NCI-H345 treated with DMSO at 0.1 percent for 48 hours (cell line): ENCODE measurements around the gene TBX2.

Experiments
- DNase-seq: peaks from one replicate; lab custom pipeline; 2025; ENCODE audit not compliant: unreplicated experiment; lab: John Stamatoyannopoulos, UW

TBX2 gene

DNA sequence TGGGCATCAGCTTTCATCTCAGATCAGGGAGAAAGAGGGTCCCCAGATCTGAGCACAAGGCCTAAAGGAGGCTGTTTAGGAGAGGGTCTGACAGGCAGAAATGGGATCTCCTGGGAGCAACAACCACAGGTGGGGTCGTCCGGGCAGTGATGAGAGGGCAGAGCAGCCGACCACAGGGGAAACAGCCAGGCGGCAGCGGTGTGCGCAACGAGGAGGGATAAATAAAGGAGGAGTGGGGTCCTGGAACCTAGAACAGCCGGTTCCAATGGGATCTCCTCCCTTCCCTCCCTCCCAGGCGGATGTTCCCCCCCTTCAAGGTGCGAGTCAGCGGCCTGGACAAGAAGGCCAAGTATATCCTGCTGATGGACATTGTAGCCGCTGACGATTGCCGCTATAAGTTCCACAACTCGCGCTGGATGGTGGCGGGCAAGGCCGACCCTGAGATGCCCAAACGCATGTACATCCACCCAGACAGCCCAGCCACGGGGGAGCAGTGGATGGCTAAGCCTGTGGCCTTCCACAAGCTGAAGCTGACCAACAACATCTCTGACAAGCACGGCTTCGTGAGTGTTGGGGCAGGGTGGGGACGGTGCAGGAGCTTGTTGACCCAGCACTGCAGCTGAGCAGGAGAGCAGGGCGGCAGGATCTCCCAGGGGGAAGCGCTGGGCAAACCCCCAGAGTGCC, 1.9 kb downstream of the TBX2 start:
- no peak for DNase-seq

DNA sequence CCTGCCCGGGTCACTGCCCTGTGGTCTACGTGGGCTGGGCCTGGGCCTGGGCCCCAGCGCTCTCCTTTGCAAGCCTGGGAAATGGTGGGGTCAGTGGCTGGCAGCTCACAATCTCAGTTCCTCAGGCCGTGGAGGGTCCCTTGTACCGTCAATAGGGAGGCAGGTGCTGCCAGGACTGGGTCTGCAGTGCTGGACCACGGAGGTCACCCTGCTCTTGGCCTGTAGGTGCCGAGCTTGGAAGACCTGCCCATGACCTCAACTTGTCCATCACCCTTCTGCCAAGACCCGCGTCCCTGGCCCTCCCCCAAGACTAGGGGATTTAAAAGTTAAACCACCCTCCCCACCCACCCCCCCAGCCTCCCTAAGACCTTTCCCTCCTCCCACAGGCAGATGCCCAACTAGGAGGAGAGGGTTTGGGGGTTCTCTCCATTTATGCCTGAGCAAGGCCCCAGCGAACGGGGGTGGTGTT, 2.5 kb downstream of the TBX2 start:
- DNase-seq = no peak

DNA sequence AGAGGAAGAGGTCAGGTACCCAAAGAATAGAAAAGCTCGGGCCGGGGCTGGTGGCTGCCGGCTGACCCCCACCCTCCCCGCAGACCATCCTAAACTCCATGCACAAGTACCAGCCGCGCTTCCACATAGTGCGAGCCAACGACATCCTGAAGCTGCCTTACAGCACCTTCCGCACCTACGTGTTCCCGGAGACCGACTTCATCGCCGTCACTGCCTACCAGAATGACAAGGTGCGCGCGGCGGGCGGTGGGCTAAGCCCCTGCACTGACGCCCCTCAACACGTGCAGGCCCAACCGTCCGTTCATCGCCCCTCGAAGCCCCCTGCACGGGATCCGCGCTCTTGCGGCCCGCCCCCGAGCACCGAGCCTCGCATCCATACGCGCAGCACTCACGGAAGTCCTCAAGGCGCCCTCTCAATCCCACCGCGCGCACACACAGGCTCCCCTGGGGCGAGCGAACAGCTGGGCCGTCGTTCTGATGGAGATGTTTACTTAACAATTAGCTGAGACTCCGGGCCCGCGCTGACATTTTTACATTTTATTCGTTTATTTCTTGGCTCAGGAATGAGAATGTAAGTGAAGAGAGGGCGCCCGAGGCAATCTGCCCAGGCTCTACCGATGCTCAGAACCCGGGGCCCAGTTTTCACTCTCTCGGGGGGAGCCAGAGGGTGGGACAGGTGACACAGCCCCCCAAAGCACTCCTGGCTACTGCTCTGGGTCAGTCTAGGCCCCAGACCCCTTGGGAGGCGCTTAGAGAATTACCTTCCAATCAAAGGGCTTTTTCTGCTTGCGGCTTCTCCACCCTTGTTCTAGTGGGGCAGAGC, 3.5 kb downstream of the TBX2 start:
- DNase-seq = peak; percentile 58

DNA sequence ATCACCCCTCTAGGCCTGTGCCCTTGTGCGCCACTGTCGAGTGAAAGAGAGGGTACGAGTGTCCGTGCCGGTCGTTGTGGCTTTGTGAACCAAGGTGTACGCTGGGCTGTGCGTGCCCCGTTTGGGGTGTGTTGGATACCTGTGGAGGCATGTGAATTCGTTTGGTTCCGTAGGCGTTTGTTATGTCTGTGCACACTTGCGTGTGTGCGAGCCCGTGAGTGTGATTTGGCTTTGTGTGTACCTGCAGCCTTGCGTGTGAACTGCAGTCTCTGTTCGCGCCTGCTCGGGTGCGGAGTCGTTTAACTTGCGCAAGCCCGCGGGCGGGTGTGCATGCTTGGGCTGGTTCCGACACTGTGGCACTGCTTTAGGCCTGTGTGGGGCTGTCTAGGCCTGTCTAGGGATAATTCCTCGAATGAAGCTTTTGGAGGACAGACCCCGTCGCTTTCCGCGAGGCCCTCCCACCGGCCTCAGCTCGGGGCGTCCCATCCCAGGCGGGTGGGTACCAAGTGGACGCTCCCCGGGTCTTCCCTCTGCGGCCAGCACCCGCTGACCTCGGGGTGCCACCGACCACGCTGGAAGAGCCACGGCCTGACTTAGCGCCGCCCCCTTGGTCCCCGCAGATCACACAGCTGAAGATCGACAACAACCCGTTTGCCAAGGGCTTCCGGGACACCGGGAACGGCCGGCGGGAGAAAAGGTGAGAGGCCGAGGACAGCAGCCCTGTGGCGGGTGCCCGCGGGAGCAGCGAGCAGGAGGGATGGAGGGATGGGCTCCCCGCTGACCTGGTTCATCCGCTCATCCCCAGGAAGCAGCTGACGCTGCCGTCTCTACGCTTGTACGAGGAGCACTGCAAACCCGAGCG, 4.4 kb downstream of the TBX2 start:
- DNase-seq = no peak

DNA sequence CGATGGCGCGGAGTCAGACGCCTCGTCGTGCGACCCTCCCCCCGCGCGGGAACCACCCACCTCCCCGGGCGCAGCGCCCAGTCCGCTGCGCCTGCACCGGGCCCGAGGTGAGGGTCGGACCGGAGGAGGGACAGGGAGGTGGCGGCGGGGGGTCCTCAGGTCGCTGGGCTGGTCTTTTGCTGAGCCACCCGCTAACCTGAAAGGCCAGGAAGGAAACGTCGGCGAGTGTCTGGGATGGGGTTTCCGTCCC, 4.9 kb downstream of the TBX2 start:
- DNase-seq = no peak

DNA sequence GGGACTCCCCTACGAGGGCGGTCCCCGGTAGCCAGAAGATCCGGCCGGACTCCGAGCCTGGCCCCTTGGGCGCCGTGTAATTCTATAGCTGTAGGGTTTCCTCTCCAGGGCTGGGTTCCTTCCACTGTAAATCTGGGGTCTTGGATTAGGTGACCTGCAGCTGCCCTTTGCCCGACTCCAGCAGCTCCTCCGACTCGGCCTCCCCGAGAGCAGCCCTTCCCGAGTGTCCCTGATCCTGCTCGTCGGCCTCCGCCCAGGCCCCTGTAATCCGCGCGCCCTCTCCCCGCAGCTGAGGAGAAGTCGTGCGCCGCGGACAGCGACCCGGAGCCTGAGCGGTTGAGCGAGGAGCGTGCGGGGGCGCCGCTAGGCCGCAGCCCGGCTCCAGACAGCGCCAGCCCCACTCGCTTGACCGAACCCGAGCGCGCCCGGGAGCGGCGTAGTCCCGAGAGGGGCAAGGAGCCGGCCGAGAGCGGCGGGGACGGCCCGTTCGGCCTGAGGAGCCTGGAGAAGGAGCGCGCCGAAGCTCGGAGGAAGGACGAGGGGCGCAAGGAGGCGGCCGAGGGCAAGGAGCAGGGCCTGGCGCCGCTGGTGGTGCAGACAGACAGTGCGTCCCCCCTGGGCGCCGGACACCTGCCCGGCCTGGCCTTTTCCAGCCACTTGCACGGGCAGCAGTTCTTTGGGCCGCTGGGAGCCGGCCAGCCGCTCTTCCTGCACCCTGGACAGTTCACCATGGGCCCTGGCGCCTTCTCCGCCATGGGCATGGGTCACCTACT, 5.5 kb downstream of the TBX2 start:
- DNase-seq = no peak

DNA sequence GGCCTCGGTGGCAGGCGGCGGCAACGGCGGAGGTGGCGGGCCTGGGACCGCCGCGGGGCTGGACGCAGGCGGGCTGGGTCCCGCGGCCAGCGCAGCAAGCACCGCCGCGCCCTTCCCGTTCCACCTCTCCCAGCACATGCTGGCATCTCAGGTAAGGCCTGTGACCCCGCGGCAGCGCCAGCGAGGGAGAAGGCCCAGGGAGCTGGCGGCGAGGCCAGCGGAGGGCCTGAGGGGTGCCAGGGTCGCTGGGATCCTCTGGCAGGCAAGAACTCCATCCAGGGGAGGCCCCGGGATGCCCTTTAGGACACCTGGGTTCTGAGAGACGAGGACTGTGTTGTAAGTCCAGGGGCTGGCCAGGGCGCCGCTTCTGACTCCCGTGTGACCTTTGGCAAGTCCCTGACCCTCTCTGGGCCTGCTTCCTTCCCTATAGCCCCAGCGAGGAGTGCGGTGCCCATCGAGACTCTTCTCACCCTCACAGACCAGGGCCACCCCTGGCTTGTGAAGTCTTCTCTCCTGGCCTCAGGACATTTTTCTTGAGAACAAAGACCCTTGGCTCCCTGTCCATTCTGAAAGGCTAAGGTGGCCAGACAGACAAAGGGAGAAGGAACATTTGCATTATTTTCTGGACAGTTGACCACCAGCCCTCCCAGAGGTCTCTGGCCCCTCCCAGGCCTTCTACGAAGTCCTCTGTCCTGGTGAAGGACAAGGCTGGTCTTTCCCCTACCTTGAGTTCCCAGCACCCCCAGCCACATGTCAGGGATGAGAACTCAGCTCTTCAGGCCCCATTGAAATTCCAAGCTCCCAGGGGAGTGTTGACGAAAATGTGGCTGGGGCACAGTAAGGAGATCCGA, 6.3 kb downstream of the TBX2 start:
- DNase-seq = no peak

DNA sequence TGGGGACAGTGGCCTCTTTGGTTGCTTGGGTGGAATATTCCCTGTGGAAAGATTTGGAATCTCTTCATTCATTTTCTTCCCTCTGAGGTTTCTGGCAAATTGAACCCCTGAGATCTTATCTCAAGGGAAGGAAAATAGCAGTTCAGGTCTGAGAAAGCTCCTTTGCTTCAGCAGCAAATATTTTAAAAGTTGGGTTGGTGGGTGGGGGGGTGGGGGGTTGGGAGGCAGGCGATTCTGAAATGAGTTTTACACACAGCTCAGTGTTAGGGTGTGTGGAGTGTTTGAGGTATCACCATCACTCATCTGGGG, 6.8 kb downstream of the TBX2 start:
- DNase-seq = no peak

DNA sequence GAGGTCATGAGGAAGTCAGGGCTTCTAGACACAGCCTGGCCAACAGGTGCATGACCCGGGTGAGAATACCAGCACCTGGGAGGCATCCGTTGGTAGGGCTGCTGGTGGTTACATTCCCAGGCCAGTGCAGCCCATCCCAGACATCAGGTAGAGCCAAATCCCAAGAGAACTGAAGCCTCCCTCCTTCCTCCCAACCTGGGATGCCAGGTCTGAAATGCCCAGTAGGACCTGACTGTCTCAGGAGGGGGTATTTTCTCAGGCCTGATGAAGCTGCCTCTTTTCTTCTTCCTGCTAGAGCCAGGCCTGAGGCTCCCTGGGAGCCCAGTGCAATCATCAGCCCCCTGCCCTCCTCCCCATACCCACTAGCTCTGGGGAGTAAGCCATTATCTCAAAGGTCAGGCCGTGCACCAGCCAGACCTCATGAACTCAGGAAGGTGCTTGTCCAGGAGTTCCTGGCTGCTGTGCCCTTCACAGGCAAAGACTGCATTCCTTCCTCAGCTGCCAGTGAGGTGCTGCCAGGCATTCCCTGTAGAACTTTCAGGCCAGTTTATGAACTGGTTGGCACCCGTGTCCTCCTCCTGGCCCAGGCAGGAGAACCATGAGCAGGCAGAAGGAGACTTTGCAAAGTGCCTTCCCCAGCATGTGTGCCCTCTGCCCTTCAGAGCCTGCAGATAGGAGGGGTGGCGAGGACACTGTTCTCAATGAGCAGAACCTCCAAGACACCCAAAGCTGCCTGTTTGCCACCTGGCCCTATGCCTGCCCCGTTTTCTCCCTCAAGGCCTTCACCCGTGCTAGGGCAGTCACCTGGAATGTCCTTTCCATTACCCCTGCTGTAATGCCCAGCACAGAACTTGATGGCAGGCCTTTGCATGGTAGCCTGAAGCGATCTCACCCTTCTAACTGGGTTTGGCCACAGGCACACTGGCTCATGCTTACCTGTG, 7.6 kb downstream of the TBX2 start:
- DNase-seq = no peak

DNA sequence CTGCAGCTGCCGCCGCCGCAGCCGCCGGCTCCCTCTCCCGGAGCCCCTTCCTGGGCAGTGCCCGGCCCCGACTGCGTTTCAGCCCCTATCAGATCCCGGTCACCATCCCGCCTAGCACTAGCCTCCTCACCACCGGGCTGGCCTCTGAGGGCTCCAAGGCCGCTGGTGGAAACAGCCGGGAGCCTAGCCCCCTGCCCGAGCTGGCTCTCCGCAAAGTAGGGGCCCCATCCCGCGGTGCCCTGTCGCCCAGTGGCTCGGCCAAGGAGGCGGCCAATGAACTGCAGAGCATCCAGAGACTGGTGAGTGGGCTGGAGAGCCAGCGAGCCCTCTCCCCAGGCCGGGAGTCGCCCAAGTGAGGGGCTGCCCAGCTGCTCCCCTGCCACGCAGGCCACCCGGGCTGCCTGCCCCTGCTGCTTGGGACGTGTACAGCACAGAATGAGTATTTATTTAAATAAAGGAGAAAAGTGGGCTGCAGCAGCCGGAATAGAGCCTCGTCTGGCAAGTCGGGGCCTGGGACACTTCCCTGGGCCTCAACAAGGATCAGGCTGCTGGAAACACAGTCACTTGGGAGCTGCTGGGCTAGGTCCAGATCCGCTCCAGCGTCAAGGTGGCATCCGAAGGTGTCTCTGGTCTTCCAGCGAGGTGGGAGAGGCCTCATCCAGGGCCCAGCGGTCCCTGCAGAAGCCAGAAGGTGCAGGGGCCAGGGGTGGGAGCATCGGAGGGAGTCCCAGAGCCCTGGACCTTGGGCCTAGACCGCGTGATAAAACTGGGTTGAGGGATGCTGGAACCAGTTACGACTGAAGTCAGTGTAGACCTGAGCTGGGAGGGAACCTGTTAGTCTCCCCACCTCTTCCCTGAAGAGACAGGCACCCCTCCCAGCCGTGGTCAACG, 8.8 kb downstream of the TBX2 start:
- no peak for DNase-seq

DNA sequence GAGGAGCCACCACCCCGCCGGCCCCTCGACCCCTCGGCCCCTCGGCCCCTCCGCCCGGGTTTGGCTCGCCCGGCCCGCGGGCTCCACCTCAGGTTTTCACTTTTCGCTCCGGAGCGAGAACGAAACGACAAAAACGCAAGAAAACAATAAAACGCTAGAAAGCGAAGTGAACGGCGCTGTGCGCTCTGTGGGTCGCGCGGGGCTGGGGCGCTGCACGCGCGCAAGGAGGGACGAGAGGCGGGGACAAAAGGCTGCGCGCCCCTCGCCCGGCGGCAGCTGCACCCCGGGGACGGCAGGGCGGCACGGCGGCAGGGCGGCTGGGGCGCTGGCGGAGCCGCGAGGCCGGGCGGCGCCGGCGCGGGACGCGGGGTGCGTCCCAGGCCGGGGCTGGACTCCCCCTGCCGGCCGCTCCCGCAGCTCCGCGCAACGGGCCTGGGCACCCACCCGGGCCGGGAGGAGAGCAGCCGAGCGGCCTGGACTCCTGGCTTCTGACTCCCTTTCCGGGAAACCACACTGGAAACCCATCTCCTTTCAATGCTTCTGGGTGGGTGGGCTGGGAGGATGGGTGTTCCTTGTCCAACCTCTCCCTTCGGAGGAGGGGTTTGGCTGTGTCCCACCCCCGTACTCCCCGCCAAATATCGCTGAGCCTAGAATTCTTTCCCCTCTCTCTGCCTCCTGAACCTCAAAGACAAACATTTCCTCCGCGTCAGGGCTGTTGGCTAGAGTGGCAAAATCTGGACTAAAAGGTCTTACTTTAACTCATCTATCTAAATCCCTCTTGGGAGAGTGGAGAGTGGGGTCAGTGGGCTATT, 9.9 kb downstream of the TBX2 start:
- DNase-seq = no peak

DNA sequence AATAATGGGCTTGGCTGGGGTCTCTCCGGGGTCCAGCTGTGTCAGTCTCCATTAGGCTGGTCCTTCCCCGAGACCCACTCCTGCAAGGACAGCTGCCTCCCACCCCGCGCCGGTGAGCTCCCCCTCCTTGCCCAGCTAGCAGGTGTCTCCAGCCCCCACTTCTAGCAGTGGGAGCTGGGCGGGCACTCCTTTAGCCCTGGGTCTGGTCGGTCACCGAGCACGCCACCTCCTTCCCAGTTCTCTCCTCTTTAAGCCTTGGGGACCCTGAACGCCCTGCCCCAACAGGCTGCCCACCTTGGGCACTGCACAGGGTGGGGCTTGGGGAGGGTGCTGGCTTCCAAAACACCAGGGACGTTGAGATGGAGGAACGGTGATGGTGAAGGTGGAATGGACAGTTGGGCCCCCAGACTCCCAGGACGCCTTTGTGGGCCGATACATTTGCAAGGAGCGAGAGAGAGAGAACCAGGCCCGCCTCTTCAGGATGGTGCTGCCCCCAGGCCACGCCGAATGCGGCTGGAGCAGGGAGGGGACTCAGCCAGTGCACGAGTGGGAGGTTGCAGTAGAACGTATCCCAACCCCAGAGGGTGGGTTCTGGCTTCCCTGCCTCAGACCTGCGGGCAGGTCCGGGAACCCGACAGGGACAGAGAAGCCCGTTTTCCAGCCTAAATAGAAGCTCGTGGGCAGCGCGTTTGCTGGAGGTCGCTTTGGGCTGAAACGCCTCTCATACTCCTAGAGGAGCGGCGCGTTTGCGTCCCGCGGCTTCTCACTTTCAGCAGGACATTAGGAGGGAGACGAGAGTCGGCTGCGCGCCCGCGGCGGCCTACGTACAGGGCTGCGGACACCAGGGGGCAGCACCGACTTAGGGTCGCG, 10.7 kb downstream of the TBX2 start:
- no peak for DNase-seq

DNA sequence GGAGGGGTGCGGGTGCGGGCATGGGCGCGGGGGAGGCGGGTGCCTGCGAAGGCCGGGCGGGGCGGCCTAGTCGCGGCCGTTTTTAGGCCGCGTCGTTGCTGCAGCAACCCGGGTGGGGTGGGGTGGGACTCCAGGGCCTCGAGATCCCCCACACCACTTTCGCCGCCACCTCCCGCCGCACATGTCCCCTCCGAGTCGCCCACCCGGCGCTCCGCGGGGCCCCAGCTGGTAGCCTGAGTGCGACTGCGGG, 11.3 kb downstream of the TBX2 start:
- DNase-seq = no peak

DNA sequence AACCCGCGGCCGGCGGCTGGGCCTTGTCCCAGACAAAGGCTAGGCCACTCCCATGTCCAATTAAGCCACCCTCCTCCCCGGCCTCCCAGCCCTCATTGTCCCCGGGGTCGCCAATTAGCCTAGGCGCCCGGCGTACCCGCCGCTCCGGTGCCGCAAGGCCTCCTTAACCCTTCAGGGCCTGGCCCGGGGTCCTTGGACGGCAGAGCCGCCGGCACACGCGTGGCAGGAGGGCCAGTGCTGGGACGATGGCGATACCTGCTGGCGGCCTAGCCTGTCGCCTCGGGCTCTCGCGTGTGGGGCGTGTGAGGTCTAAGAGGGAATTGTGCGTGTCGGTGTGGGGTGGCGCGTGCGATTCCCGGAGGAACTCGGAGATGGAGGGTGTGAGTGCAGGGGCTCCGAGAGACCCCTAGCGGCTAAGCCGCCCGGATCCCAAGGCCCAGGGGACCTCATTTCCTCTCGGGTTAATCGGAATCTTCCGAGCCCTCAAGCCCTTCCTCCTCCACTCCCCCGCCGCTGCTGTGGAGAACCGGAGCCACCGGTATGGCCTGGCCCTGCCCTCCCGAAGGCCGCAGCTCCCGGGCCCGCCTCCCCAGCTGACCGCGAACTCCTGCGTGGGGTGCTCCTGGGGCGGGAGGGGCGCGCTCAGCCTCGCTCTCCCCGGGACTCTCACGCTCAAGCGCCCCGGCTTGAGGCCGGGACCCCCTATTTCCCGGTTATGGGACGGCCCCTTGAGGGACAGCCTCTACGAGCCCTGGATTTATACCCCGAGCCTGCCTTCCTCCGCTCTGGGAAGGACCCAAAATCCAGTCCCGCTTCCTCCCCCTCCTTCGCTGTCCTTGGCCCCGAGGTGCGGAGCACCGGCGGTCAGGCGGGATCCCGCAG, 11.9 kb downstream of the TBX2 start:
- no peak for DNase-seq

DNA sequence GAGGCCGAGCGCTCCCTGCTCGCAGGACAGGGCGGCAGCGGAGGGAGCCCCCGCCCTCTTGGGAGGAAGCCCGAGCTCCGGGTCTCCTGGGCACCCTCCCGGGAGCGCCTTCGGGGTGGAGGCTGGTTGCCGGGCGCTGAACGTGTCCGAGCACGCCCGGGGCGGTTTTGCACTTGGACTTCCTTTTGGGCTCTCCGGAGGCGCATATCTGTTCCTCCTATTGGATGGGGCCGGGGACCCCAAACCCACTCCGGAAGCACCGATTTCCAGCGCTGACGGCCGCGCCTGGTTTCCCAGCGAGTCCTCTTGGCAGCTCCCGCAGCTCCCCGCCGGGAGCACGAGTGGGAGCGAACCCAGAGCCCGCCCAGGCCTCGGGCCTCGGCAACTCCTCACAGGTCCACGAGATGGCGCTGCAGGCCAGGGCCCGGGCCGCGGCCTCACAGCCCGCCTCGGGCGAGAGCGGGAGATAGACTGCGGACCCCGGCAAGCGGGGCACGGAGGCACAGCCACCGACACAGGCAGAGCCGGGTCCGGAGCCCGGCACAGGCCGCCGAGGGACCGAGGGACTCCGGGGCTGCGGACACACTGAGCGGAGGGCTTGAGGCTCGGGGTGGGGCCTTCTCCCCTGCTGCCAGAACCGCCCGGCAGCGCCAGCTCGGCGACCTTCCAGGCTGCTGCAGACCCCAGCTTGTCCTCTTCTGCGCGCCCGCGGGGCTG, 12.7 kb downstream of the TBX2 start:
- peak; percentile 73 for DNase-seq
